Fibroblast of skin of right quadriceps (primary cell): ENCODE data around the gene MAP3K8.
"Not testable (repeated sequence)": the region's sequence is repeated elsewhere in the genome, so short reads cannot be mapped to it uniquely, and the experiment has no call there.

Source experiments
- DNase-seq: peaks from one replicate; pipeline ENCODE4 v3.0.0-alpha.2; 2013

Gene MAP3K8

DNA sequence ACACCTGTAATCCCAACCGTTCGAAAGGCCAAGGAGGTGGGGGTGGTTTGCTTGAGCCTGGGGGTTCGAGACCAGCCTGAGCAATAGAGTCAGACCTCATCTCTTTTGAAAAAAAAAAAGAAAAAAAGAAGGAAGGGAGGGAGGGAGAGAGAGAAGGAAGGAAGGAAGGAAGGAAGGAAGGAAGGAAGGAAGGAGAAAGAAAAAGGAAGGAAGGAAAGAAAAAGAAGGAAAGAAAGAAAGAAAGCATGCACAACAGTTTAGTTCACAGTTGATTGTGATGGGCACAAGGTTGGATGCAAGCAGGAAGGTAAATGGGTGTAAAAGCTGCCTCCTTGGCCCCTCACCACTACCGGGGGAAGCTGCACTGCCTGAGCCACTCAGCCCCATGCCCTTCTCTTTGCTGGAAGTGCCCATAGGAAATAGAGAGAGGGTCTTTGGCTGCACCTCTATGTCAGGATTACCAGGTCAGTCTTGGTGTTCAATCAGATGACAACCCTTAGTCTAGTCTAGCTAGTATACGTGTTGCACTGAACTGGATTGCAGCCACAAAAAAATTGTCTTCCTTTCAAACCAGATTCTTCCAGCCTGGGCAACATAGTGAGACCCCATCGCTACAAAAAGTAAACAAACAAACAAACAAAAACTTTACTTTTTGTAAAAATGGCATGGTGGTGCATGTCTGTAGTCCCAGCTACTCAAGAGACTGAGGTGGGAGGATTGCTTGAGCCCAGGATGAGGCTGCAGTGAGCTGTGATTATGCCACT is 20.0 kb downstream of the MAP3K8 start:
- no peak for DNase-seq

DNA sequence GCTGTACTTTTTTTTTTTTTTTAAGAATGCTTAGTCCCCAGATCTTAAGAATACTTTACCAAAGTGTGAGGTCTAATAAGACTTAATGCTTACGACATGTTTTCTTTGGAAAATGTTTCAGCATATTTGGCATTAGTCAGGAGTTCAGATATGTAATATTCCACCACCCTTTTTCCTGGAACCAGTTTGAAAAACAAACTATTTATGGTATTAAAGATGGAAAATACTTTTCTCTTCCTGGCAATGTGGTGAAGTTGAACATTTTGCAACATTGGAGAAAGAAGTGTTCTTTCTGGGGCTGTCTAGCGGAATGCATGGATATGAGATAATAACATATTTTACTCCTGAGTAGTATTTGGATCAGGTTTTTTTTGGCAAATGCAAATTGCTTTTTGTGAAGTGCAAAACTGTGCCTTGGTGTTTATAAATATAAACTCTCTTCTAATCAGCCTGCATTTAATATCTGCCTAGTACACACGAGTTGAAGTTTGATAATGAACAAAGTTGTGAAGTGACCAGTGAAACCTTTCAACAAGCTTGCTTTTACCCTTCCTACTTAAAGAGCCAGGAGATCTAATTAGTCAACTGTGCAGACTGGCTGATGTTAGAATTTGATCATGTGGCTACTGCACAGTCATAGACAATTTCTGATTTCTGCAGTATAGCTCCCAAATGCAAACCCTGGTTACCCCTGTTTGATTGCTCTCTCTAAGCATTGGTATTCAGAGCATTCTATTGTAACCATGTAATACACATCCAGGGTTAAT is 20.9 kb downstream of the MAP3K8 start:
- DNase-seq, result peak; percentile 95

DNA sequence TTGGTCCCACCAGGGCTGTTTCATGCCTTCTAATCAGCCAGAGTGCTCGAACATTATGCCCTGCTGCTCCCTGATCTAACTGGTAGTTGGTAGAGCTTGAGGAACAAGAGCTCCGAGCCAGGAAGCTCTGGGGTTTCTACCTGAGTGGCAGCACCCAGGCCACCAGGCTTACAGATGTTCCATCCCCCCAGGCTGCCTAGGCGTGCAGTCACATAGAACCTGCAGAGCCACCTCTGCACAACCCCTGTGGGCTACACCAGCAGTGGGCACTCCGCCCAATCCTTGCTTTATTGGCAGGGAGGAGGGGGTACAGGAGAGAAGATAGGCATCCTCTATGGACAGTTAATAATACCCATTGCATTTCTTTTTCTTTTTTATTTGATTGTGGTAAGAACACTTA is 21.8 kb downstream of the MAP3K8 start:
- DNase-seq, result no peak

- DNase-seq, result no peak
Observed at GRCh38 chr10:30456266-30456665, 22.3 kb downstream of the MAP3K8 start.

- no peak for DNase-seq
Observed at GRCh38 chr10:30459283-30459682, 25.3 kb downstream of the MAP3K8 start.

- DNase-seq, result no peak
Observed at GRCh38 chr10:30460121-30460520, 26.1 kb downstream of the MAP3K8 start.

DNA sequence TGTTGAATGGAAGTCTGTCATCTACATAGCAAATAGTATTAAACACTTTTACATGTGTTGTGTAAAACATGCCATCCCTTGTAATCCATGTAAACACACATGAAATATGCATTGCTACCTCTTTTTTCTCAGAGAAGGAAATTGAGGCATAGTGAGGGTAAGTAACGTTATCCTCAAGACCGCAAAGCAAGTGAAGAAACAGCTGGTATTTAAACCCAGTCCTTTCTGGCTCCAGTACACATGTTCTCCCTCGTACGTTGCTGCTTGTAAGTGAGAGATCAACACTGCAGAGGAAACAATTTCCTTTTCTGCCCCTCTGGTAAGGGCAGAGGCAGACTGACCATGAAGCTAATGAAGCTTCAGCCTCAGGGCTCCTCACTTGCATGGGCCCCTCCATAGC is 28.5 kb downstream of the MAP3K8 start:
- no peak for DNase-seq

- DNase-seq, result peak; percentile 36
Observed at GRCh38 chr10:30463944-30464451, 30.0 kb downstream of the MAP3K8 start.

DNA sequence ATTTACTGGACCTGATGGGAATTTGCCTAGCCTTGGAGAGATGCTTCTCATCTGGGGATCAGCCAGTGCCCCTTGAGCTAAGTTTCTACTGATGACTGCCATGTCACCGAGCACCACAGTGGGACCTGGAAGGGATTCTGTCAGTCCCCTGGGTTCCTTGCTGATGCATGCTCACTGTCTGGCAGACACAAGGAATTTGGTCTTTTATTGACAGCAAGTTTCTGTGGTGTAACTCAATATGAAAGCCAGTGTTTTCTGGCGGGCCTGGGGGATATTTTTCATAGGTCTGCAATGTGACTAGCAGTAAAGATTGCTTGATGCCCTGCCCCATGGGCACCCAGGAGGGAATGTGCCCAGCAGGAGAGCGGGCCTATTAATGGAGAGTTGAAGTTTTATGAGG is 30.7 kb downstream of the MAP3K8 start:
- no peak for DNase-seq

GRCh38 chr10:30466445-30466844 is 32.5 kb downstream of the MAP3K8 start:
- DNase-seq, result no peak

DNA sequence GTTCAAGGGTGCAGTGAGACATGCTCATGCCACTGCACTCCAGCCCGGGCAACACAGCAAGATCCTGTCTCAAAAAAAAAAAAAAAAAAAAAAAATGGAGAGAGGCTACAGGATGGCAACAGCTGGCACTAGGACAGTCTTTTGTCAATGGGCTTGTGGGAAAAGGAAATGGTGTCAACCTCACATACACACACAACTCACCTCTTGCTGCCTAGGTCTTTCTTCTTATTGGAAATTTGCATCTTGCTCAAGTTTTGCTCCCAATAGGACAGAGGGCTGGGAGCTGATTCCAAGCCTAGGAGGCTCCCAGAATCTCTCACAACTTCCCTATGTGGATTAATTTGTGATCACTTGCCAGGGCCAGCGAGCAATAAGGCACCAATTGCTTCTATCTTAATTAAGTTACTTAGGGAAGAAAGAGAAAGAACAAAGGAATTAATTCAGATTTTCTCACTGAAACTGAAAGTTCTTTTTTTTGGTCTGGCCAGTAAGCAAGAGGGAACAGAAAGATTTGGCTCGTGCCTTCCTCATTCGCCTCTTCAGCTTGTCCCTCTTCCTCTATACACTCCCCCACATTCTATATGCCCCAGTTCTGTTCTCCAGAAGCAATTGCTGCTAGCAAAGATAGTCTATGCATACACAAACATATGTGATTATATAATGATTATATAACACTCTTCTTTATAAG is 33.8 kb downstream of the MAP3K8 start:
- DNase-seq, result no peak

- DNase-seq, result no peak
Observed at GRCh38 chr10:30472414-30473155, 38.6 kb downstream of the MAP3K8 start.

GRCh38 chr10:30475515-30475914 is 41.5 kb downstream of the MAP3K8 start:
- DNase-seq, result not testable (repeated sequence)

DNA sequence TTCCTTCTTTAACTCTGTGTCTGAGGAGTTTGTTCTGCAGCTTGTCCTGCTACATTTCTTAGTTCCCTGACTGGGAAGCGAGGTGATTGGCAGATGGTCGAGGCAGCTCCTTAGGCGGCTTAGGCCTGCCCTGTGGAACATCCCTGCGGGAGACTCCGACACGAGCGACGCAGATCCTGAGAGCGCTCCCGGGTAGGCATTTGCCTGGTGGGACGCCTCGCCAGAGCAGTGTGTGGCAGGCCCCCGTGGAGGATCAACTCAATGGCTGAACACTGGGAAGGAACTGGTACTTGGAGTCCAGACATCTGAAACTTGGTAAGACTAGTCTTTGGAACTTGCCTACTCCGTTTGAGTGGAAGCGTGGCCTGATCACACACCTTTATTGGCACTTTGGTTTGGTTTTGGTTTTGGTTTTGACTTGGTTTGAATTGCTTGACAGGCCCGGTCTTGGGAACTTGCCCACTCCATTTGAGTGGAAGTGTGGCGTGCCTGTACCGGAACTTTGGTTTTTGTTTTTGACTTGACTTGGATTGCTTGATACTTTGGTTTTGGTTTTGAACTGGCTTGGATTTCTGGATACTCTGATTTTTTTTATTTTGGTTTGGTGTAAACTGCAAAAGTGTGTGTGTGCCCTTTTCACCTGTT is 42.6 kb downstream of the MAP3K8 start:
- DNase-seq, result no peak

- DNase-seq, result not testable (repeated sequence)
Observed at GRCh38 chr10:30479513-30479912, 45.5 kb downstream of the MAP3K8 start.

- DNase-seq, result no peak
Observed at GRCh38 chr10:30481603-30482002, 47.6 kb downstream of the MAP3K8 start.

DNA sequence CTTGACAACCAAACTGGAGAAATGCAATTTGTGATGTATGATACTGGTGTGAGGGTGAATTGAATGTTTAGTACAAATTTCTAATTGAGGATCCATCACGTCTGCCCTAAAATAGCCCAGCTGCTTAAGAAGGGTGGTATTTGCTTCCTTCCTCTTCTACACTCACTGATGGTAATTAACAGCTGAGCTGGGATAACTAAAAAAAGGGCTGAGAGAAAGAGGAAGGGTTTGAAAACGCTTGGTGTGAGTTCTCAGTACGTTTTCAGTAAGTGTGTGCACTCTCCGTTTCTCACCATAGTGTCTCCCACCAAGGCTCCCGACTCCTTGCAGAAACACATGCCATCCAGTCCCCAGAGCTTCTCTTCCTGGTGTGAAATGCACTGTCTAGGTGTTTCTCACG is 54.3 kb downstream of the MAP3K8 start:
- DNase-seq, result no peak

DNA sequence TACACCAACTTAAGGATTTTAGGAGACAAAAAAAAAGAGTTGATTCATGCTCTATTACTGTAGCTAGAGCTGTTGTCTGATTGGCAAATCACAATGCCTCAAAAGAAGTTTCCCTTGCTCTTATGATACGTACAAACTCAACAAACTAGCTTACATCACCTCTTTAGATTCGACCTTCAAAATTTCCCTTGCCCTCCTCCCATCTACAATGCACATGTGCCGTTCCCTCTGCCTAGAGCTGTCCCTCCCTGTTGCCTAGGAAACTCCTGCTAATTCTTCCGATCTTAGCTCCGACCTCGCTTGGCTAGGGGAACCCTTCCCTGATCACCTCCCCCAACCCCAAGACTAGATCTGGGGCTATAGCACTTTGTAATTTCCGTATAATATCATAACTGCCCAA is 55.4 kb downstream of the MAP3K8 start:
- no peak for DNase-seq

DNA sequence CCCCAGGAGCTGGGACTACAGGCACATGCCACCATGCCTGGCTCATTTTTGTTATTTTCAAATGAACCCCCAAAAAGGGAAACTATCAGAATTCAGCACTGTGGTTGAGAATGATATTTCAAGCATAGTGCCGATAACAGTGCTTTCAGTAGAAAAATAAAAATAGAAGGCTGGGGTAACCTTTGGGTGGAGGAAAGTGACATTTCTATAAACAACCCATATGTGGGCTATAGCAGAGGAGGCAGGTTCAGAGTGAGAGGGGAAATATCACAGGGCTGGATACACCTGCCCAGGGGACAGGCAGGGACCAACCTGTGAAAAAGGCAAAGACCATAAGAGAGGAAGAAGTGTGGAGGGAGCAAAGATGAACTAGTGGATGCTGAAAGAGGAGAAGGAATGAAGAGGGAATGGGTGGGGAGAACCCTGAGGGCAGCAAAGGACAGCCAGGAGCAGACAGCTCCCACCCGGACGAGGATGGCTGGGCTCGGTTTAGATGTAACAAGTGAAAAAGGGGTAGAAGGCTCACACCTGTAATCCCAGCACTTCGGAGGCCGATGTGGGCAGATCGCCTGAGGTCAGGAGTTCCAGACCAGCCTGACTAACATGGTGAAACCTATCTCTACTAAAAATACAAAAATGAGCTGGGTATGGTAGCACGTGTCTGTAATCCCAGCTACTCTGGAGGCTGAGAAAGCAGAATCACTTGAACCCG is 56.5 kb downstream of the MAP3K8 start:
- no peak for DNase-seq

- peak; percentile 16 for DNase-seq
Observed at GRCh38 chr10:30491204-30491915, 57.4 kb downstream of the MAP3K8 start.
